BJ (cell line): ENCODE results near the gene CARMIL3. TPM values are rescaled to one million over a fixed set of nuclear protein-coding genes. Genes with fewer than 3 reads are reported as not detected.

Experiments used
- CTCF ChIA-PET: fragments of 350-600 bp; formaldehyde crosslinking; extraction: SDS; loops from one replicate; lab custom pipeline; 2021; ENCODE audit warnings: antibody characterized with exemption, inconsistent platforms; lab: Yijun Ruan, JAX
- POLR2A ChIA-PET: fragments of 300-600 bp; sonication (Branson Sonifier 250); formaldehyde crosslinking; extraction: SDS; loops from one replicate; lab custom pipeline; 2021; ENCODE audit warnings: antibody characterized with exemption; lab: Charles Lee
- DNase-seq: peaks from one replicate; pipeline ENCODE4 v3.0.0-alpha.2; 2011; ENCODE audit warnings: low read depth
- H3K27me3 ChIP-seq: 2 replicates; pipeline ENCODE4 v1.6.0; 2011; ENCODE audit warnings: low read length; ENCODE audit not compliant: control insufficient read depth, insufficient read depth
- H3K36me3 ChIP-seq: 2 replicates; pipeline ENCODE4 v1.5.1; 2011; ENCODE audit warnings: low read length; ENCODE audit not compliant: control insufficient read depth, insufficient read depth
- H3K4me3 ChIP-seq: 2 replicates; pipeline ENCODE4 v1.5.1; 2011; ENCODE audit warnings: low read depth, mild to moderate bottlenecking, control low read depth, low read length
- CTCF ChIP-seq: IDR thresholded peaks from 2 replicates; pipeline ENCODE4 v1.5.1; 2011; ENCODE audit warnings: low read depth, mild to moderate bottlenecking, control low read depth, inconsistent platforms, low read length, moderate library complexity; ENCODE audit not compliant: insufficient read depth
- polyA plus RNA-seq: library from polyadenylated mRNA; depleted of rRNA; stranded (reverse); fragments of >200 nt; gene quantifications from 2 replicates; pipeline ENCODE4 v1.2.3, GENCODE V29; 2011

CARMIL3 gene
- polyA plus RNA-seq, 1 experiment: 0.04 TPM

- Histone ChIP-seq H3K4me3 (no peak overlapping the region), H3K27me3 (peaks cover 12% of the 10 kb centered on the region), H3K36me3 (no peaks in the 10 kb centered on the region)
- no peak for DNase-seq
- POLR2A ChIA-PET: no interaction called here
- TF ChIP-seq CTCF: no peak
- CTCF ChIA-PET: interaction anchor here (0.6 to 2.0 kb wide), 6 partner anchors 19 to 950 kb away, joined by 3 to 13 read pairs (median 4); no protein-coding TSS in a partner anchor
Observed at GRCh38 chr14:24086193-24086955, 34.6 kb downstream of the CARMIL3 start.

GRCh38 chr14:24087004-24087403 lies 35.2 kb downstream of the CARMIL3 start:
- POLR2A ChIA-PET: no interaction called here
- DNase-seq: no peak
- CTCF ChIA-PET: interaction anchor here (0.6 to 2.0 kb wide), 4 partner anchors 20 to 951 kb away, joined by 3 to 13 read pairs (median 4); no protein-coding TSS in a partner anchor

GRCh38 chr14:24088095-24088494 lies 36.3 kb downstream of the CARMIL3 start:
- TF ChIP-seq CTCF: no peak
- Histone ChIP-seq H3K4me3 (no peak overlapping the region), H3K27me3 (peaks cover under 1% of the 10 kb centered on the region; the same call in 1 of the 2 replicates), H3K36me3 (no peaks in the 10 kb centered on the region)
- DNase-seq: no peak
- ChIA-PET POLR2A (no interaction called here), CTCF (interaction anchor here (0.7 to 8.5 kb wide), 3 partner anchors 15 to 73 kb away, joined by 3 to 200 read pairs (median 3); no protein-coding TSS in a partner anchor)

More at GRCh38 chr14:24087004-24087403, 35.2 kb downstream of the CARMIL3 start:
- Histone ChIP-seq H3K36me3 (no peaks in the 10 kb centered on the region), H3K4me3 (no peak overlapping the region), H3K27me3 (peaks cover 8% of the 10 kb centered on the region)
- no peak for TF ChIP-seq CTCF

GRCh38 chr14:24089890-24090289 lies 38.1 kb downstream of the CARMIL3 start:
- Histone ChIP-seq H3K27me3 (no peaks in the 10 kb centered on the region; the same call in 1 of the 2 replicates), H3K36me3 (no peaks in the 10 kb centered on the region), H3K4me3 (no peak overlapping the region)
- no peak for TF ChIP-seq CTCF
- POLR2A ChIA-PET: no interaction called here
- CTCF ChIA-PET: interaction anchor here (0.7 to 13.0 kb wide), 22 partner anchors 9 to 449 kb away, joined by 3 to 200 read pairs (median 6); partner anchors contain the start of genes CARMIL3, CPNE6 and IRF9
- DNase-seq: no peak

- DNase-seq: no peak
- peaks cover 5% of the 10 kb centered on the region for H3K36me3 ChIP-seq
- no peak overlapping the region for H3K4me3 ChIP-seq
- ChIA-PET CTCF (interaction anchor here (1.7 to 13.0 kb wide), 6 partner anchors 11 to 77 kb away, joined by 5 to 200 read pairs (median 40); partner anchors contain the start of gene CARMIL3), POLR2A (no interaction called here)
- TF ChIP-seq CTCF: no peak
- H3K27me3 ChIP-seq: no peaks in the 10 kb centered on the region; the same call in 1 of the 2 replicates
Observed at GRCh38 chr14:24092110-24092504, 40.3 kb downstream of the CARMIL3 start.
